ENCODE data around the gene SP3. TPM values are rescaled to one million over a fixed set of nuclear protein-coding genes. Genes with fewer than 3 reads are reported as not detected.
A peak's percentile ranks its signal among the peaks of the same experiment; 100 is the strongest.

Gene SP3
- total RNA-seq, 4 donors from 2014 or later, result 57.1 to 106 (median 86.3) TPM

GRCh38 chr2:174001107-174001506 is 35.9 kb upstream of the SP3 start:
- Histone ChIP-seq H3K9me3 (no peaks in the 10 kb centered on the region), H3K27ac (no peak overlapping the region), H3K4me1 (peaks cover 0 to 29% (median 0%) of the 10 kb centered on the region in 4 donors), H3K27me3 (no peaks in the 10 kb centered on the region), H3K36me3 (no peaks in the 10 kb centered on the region), H3K4me3 (no peak overlapping the region)
- TF ChIP-seq CTCF (IDR thresholded peaks at IDR 0.05), result no peak
- no peak for TF ChIP-seq POLR2A (IDR thresholded peaks at IDR 0.05)
- no peak for DNase-seq

DNA sequence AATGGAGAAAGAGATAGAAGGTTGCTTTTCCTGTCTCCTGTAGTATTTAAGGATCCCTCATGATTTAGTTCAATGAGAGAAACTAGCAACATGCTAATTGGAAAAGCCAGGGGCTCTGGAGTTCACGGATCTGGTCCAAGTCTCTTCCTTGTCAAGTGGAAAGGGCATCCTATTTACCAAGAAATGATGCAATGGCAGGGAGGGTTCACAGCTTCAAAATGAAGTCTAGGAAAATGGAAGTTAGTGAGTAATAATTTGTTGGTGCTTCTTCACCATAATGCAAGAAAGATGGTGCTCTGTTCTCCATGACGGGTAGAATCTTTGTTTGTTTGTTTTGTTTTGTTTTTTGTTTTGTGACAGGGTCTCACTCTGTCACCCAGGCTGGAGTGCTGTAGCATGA is 34.6 kb upstream of the SP3 start:
- no peak for DNase-seq
- no peaks in the 10 kb centered on the region for H3K36me3 ChIP-seq
- H3K9me3 ChIP-seq, result no peaks in the 10 kb centered on the region
- no peak for TF ChIP-seq CTCF (IDR thresholded peaks at IDR 0.05)
- TF ChIP-seq POLR2A (IDR thresholded peaks at IDR 0.05), result no peak
- peaks cover 0 to 22% (median 0%) of the 10 kb centered on the region in 4 donors for H3K4me1 ChIP-seq
- no peak overlapping the region for H3K27ac ChIP-seq
- no peaks in the 10 kb centered on the region for H3K27me3 ChIP-seq
- no peak overlapping the region for H3K4me3 ChIP-seq

- no peak for DNase-seq
- no peaks in the 10 kb centered on the region for H3K36me3 ChIP-seq
- H3K27ac ChIP-seq, result peak overlapping the region in 1 of 4 donors; percentile 4
- H3K9me3 ChIP-seq, result no peaks in the 10 kb centered on the region
- H3K4me3 ChIP-seq, result no peak overlapping the region
- no peaks in the 10 kb centered on the region for H3K27me3 ChIP-seq
- peaks cover 0 to 17% (median 0%) of the 10 kb centered on the region in 4 donors for H3K4me1 ChIP-seq
- TF ChIP-seq POLR2A (IDR thresholded peaks at IDR 0.05) (no peak), CTCF (IDR thresholded peaks at IDR 0.05) (no peak)
Observed at GRCh38 chr2:173999272-173999671, 34.1 kb upstream of the SP3 start.

- Histone ChIP-seq H3K36me3 (no peaks in the 10 kb centered on the region), H3K4me3 (peak overlapping the region in 1 of 4 donors; percentile 18), H3K27me3 (no peaks in the 10 kb centered on the region), H3K27ac (peak overlapping the region in 2 of 4 donors; percentile 42 to 57), H3K9me3 (no peaks in the 10 kb centered on the region), H3K4me1 (peaks cover 0 to 16% (median 0%) of the 10 kb centered on the region in 4 donors)
- no peak for DNase-seq
- TF ChIP-seq CTCF (IDR thresholded peaks at IDR 0.05), result no peak
- no peak for TF ChIP-seq POLR2A (IDR thresholded peaks at IDR 0.05)
Observed at GRCh38 chr2:173998386-173998785, 33.2 kb upstream of the SP3 start.

- Histone ChIP-seq H3K27ac (peak overlapping the region in 2 of 4 donors; percentile 42 to 57), H3K4me1 (peaks cover 0 to 16% (median 0%) of the 10 kb centered on the region in 4 donors), H3K36me3 (no peaks in the 10 kb centered on the region), H3K27me3 (no peaks in the 10 kb centered on the region), H3K9me3 (no peaks in the 10 kb centered on the region), H3K4me3 (no peak overlapping the region)
- DNase-seq, result no peak
- TF ChIP-seq CTCF (IDR thresholded peaks at IDR 0.05) (no peak), POLR2A (IDR thresholded peaks at IDR 0.05) (no peak)
Observed at GRCh38 chr2:173997753-173998152, 32.6 kb upstream of the SP3 start.

DNA sequence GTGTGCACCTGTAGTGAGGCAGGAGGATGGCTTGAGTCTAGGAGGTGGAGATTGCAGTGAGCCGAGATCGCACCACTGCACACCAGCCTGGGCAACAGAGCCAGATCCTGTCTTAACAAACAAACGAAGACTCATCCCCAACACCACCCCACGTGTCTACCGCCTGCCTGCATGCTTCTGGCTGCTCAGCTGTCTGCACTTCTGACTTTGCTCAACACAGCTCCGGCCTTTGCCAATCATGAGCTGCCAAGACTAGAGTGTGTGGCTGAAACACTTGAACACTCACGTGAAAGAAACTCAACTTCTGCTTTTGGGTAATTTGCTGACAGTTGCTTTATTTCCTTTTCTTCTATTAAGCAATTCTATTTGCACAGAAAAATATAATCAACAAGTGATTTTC is 32.1 kb upstream of the SP3 start:
- Histone ChIP-seq H3K9me3 (no peaks in the 10 kb centered on the region), H3K4me1 (peaks cover 0 to 16% (median 0%) of the 10 kb centered on the region in 4 donors), H3K4me3 (no peak overlapping the region), H3K27me3 (no peaks in the 10 kb centered on the region), H3K36me3 (no peaks in the 10 kb centered on the region), H3K27ac (peak overlapping the region in 2 of 4 donors; percentile 42 to 57)
- peak; percentile 56 to 89 (median 72) for DNase-seq
- TF ChIP-seq CTCF (IDR thresholded peaks at IDR 0.05) (no peak), POLR2A (IDR thresholded peaks at IDR 0.05) (no peak)
